Ovary (tissue), 10 donors: ENCODE results near the gene DSPP. TPM values are rescaled to one million over a fixed set of nuclear protein-coding genes. Genes with fewer than 3 reads are reported as not detected.

Experiments used
- DNase-seq, 5 donors: peaks; one replicate each; pipeline ENCODE4 v3.0.0-alpha.2; 2019 to 2020
- H3K27ac ChIP-seq, 2 donors: fragments of 200-600 bp; one replicate each; pipeline versions ENCODE4 v1.5.1 to v1.8.0; 2019 to 2022
- H3K27me3 ChIP-seq: fragments of 200-600 bp; one replicate; pipeline ENCODE4 v1.8.0; 2022
- H3K36me3 ChIP-seq: fragments of 200-600 bp; sonication (generic); one replicate; pipeline ENCODE4 v1.5.1; 2019
- H3K4me1 ChIP-seq: one replicate; pipeline ENCODE4 v1.8.1; 2013; ENCODE audit warnings: mild to moderate bottlenecking, moderate library complexity; ENCODE audit not compliant: insufficient read depth
- H3K4me3 ChIP-seq: fragments of 200-600 bp; sonication (generic); one replicate; pipeline ENCODE4 v1.5.1; 2017
- H3K9me3 ChIP-seq, 2 donors: fragments of 200-600 bp in 1 of 2; sonication (generic) in 1 of 2; one replicate each; pipeline versions ENCODE4 v1.5.1 to v1.8.1; 2013 to 2019; ENCODE audit warnings: mild to moderate bottlenecking in 1 of 2, moderate library complexity in 1 of 2
- EP300 ChIP-seq: sonication (generic); formaldehyde crosslinking; IDR thresholded peaks from one replicate; pipeline ENCODE4 v1.6.1; 2017; ENCODE audit warnings: antibody characterized with exemption
- POLR2A ChIP-seq: fragments of 450-650 bp; IDR thresholded peaks from one replicate; pipeline ENCODE4 v1.6.1; 2017; ENCODE audit warnings: antibody characterized with exemption, mild to moderate bottlenecking, moderate library complexity
- WGBS, 3 donors: extraction: QIAGEN DNeasy Blood & Tissue Kit in 1 of 3; methylation state at CpG; one replicate each; pipeline versions ENCODE4 v1.1.5 to v1.1.7; 2013 to 2017; 5-methylcytosine and 5-hydroxymethylcytosine counted together
- intact Hi-C, 4 donors: fragments of 100-400 bp; cut with DNase I; formaldehyde crosslinking; loops; one replicate each; pipeline versions ENCODE4 v1.11.0 to v1.15.1; 2022 to 2023
- long read RNA-seq, 3 donors: library from polyadenylated mRNA in 2 of 3; unstranded in 2 of 3; transcript quantifications; one replicate each; pipeline ENCODE4 v2.0.0 and lab custom pipeline, GENCODE V29; 2021 to 2026
- polyA plus RNA-seq, 2 donors: library from polyadenylated mRNA; stranded (reverse); fragments of 200-250 nt in 1 of 2; fragments of 350-450 nt in 1 of 2; fragmentation: Illumina TruSeq in 1 of 2; extraction: RNeasy Lipid Tissue Mini Kit (QIAGEN cat#74804) in 1 of 2; gene quantifications; one replicate each; pipeline ENCODE4 v1.2.3, GENCODE V29; 2013 to 2014
- total RNA-seq, 7 donors: library from RNA; depleted of rRNA in 2 of 7; stranded (reverse); fragments of >200 nt in 2 of 7; fragmentation: NEBNext Ultra II Directional in 3 of 7; extraction: Animal tissue kit (Norgen Biotek cat#: 25700) in 3 of 7; gene quantifications; one replicate each; pipeline versions ENCODE4 v1.1.0 to v1.2.4, GENCODE V29; 2016 to 2023
- TF ChIP-seq, protein P1 (sequence below), 3 donors: fragments of 450-650 bp in 2 of 3; fragments of 200-600 bp in 1 of 3; IDR thresholded peaks; one replicate each; pipeline versions ENCODE4 v1.5.1 to v1.8.0; 2016 to 2022; ENCODE audit warnings: antibody characterized with exemption in 3 of 3, mild to moderate bottlenecking in 1 of 3
- donor health status: DM: no; HTN: no; CAD: no; lungs with moderate emphysema.
- donor health status: DM: no; HTN: no; CAD: no.
- donor health status: Bipolar disorder and iron deficiency.
- donor health status: DM: yes; HTN: yes; CAD: no.
- donor health status: DM: no; HTN: no; CAD: no.
- donor health status: DM: yes; HTN: yes; CAD: no.

Gene DSPP
- under 1 TPM in 1 of 7 donors, not detected in 6; 0.07 TPM for total RNA-seq
- not detected for polyA plus RNA-seq
- long read RNA-seq, donor 1: 0 reads
- long read RNA-seq, donor 2: 0 reads
- long read RNA-seq, donor 3: 0 reads

DNA sequence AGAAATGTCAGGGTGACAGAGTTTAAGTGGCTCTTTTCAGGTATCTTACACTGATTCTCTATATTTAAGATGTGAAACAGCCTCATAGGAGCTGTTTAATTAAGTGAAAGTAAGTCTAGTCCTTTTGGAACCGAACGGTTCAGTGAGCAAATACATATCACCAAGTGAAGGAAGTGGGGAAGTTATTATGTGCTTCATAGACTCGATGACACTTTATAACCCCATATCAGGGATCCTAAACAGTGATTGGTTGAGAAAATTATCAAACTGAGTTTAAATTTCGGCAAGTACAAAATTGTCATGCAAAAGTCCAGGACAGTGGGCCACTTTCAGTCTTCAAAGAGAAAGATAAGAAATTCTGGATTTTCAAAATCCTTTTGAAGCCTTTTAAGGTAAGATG lies at the start of gene DSPP:
Gene DSPP, plus strand, starts transcription at position 301 of the 400 bp plus-strand sequence. CDS start 2,380 bp downstream, outside the sequence.
- H3K36me3 ChIP-seq: no peaks in the 10 kb centered on the region
- H3K4me3 ChIP-seq: no peak within 1 kb of the TSS
- WGBS, 3 donors: 82 to 88% (median 84%) methylated on average over 4 of the region's 4 CpGs
- no peaks in the 10 kb centered on the region for H3K4me1 ChIP-seq
- intact Hi-C loops: no loop called here
- no peak within 1 kb of the TSS for H3K27ac ChIP-seq
- no peaks in the 10 kb centered on the region for H3K9me3 ChIP-seq
- no peaks in the 10 kb centered on the region for H3K27me3 ChIP-seq
- DNase-seq: no peak
- TF ChIP-seq POLR2A: no peak
- TF ChIP-seq EP300: no peak
- TF ChIP-seq, protein P1, sequence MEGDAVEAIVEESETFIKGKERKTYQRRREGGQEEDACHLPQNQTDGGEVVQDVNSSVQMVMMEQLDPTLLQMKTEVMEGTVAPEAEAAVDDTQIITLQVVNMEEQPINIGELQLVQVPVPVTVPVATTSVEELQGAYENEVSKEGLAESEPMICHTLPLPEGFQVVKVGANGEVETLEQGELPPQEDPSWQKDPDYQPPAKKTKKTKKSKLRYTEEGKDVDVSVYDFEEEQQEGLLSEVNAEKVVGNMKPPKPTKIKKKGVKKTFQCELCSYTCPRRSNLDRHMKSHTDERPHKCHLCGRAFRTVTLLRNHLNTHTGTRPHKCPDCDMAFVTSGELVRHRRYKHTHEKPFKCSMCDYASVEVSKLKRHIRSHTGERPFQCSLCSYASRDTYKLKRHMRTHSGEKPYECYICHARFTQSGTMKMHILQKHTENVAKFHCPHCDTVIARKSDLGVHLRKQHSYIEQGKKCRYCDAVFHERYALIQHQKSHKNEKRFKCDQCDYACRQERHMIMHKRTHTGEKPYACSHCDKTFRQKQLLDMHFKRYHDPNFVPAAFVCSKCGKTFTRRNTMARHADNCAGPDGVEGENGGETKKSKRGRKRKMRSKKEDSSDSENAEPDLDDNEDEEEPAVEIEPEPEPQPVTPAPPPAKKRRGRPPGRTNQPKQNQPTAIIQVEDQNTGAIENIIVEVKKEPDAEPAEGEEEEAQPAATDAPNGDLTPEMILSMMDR (IDR thresholded peaks at IDR 0.05): no peak

- Histone ChIP-seq H3K36me3 (no peaks in the 10 kb centered on the region), H3K27me3 (no peaks in the 10 kb centered on the region), H3K27ac (no peak overlapping the region), H3K9me3 (no peaks in the 10 kb centered on the region), H3K4me3 (no peak overlapping the region), H3K4me1 (no peaks in the 10 kb centered on the region)
- 59 to 63% (median 60%) methylated on average over 8 of the region's 8 CpGs for WGBS, 3 donors
- no peak for TF ChIP-seq POLR2A
- TF ChIP-seq, protein P1 (IDR thresholded peaks at IDR 0.05): no peak
- no peak for TF ChIP-seq EP300
- intact Hi-C loops: no loop called here
- DNase-seq: no peak
These were observed 49.1 kb upstream of the DSPP start for GRCh38 chr4:87559090-87559837.

- Histone ChIP-seq H3K4me1 (no peaks in the 10 kb centered on the region), H3K36me3 (no peaks in the 10 kb centered on the region), H3K27ac (no peak overlapping the region), H3K27me3 (no peaks in the 10 kb centered on the region), H3K4me3 (no peak overlapping the region), H3K9me3 (no peaks in the 10 kb centered on the region)
- intact Hi-C loops: no loop called here
- TF ChIP-seq POLR2A: no peak
- TF ChIP-seq, protein P1 (IDR thresholded peaks at IDR 0.05): no peak
- TF ChIP-seq EP300: no peak
- no peak for DNase-seq
- WGBS, 3 donors: 90 to 99% (median 94%) methylated on average over 2 of the region's 2 CpGs
These were observed 47.5 kb upstream of the DSPP start for GRCh38 chr4:87560802-87561201.

DNA sequence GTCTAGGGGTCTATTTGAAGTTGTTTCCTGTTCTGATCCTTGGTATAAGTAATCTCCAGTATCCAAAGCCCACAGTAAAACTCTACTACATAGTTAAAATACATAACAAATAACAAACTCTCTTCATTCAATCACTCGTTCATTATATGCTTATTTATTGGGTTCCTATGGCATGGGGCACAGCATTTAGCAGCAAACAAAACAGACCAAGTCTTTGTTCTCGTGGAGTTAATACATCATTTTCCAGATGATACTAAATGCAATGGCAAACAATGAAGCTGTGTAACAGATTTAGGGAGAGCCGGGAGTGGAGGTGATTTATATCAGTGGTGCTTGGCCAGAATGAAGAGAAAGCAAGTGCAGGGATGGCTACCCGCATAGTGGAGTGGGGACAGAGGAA lies 42.6 kb upstream of the DSPP start:
- no peak for TF ChIP-seq POLR2A
- TF ChIP-seq EP300: no peak
- TF ChIP-seq, protein P1 (IDR thresholded peaks at IDR 0.05): no peak
- no peaks in the 10 kb centered on the region for H3K27me3 ChIP-seq
- WGBS, 3 donors: 82 to 91% (median 89%) methylated on average over 4 of the region's 4 CpGs

More for the DNA sequence above, 42.6 kb upstream of the DSPP start:
- no peak for DNase-seq
- no peaks in the 10 kb centered on the region for H3K9me3 ChIP-seq
- no peak overlapping the region for H3K27ac ChIP-seq
- no peak overlapping the region for H3K4me3 ChIP-seq
- intact Hi-C loops: no loop called here
- H3K36me3 ChIP-seq: no peaks in the 10 kb centered on the region
- H3K4me1 ChIP-seq: no peaks in the 10 kb centered on the region
